ENCODE measurements around the gene ENPP6. TPM values are rescaled to one million over a fixed set of nuclear protein-coding genes. Genes with fewer than 3 reads are reported as not detected.

The ENPP6 gene
- total RNA-seq, 1 donor from 2014 or later = not detected

DNA sequence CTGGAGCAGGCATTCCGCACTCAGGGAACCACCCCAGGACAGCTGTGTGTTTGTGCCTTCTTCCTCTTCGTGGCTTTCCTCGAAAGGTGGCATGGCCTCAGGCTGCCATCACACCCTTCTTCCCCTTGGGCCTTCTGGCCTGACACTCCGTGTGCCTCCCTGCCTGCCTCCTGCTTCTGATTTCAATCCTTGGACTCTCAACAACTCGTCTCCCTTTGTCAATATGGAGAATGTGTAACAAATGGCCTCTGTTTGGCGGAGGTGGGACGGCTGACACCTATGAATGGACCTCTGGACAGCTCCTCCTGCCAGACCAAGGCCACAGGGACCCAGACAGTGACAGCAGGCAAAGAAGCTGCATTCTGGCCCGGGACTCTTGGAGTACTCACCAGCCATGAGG, 137.0 kb downstream of the ENPP6 start:
- DNase-seq = no peak
- ATAC-seq (ENCODE audit: low read depth) = no peak
- no peak overlapping the region for H3K4me3 Mint-ChIP-seq
- ChIA-PET CTCF (no interaction called here), POLR2A (no interaction called here)
- intact Hi-C loops (cut with micrococcal nuclease) = no loop called here
- peaks cover 10% of the 10 kb centered on the region for H3K9me3 Mint-ChIP-seq
- TF ChIP-seq, protein P1, sequence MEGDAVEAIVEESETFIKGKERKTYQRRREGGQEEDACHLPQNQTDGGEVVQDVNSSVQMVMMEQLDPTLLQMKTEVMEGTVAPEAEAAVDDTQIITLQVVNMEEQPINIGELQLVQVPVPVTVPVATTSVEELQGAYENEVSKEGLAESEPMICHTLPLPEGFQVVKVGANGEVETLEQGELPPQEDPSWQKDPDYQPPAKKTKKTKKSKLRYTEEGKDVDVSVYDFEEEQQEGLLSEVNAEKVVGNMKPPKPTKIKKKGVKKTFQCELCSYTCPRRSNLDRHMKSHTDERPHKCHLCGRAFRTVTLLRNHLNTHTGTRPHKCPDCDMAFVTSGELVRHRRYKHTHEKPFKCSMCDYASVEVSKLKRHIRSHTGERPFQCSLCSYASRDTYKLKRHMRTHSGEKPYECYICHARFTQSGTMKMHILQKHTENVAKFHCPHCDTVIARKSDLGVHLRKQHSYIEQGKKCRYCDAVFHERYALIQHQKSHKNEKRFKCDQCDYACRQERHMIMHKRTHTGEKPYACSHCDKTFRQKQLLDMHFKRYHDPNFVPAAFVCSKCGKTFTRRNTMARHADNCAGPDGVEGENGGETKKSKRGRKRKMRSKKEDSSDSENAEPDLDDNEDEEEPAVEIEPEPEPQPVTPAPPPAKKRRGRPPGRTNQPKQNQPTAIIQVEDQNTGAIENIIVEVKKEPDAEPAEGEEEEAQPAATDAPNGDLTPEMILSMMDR (IDR thresholded peaks at IDR 0.05) = no peak
- no peaks in the 10 kb centered on the region for H3K36me3 Mint-ChIP-seq (ENCODE audit: low read depth)
- H3K27ac Mint-ChIP-seq = no peak overlapping the region
- peaks cover 12% of the 10 kb centered on the region for H3K27me3 Mint-ChIP-seq
- no peaks in the 10 kb centered on the region for H3K4me1 Mint-ChIP-seq

DNA sequence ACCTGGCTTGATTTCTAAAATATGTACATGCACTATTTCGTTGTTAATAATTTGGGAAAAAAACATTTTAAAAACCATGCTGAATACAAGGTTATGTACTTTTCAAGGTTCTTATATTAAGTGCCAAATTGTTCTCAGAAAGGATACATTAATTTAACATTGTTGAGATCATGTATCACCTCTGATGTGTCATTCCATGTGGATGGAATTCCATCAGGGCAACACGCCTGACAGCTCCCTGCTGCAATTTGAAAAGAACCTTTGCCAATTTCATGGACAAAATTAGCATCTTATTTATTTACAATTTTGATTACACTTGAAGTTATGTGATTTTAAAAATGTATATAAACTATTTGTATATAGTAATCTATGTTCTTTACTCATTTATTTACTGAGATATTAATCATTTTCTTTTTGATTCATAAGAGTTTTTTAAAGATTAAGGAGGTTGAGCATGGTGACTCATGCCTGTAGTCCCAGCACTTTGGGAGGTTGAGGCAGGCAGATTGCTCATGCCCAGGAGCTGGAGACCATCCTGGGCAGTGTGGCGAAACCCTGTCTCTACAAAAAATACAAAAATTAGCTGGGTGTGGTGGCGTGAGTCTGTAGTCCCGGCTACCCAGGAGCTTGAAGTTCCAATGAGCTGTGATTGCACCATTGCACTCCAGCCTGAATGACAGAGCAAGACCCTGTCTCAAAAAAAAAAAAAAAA, 142.8 kb downstream of the ENPP6 start:
- ATAC-seq (ENCODE audit: low read depth) (no peak), DNase-seq (no peak)
- POLR2A ChIA-PET = no interaction called here
- Mint-ChIP-seq H3K9me3 (peaks cover 18% of the 10 kb centered on the region), H3K4me1 (no peaks in the 10 kb centered on the region), H3K27ac (no peak overlapping the region), H3K36me3 (ENCODE audit: low read depth) (no peaks in the 10 kb centered on the region), H3K4me3 (no peak overlapping the region), H3K27me3 (peaks cover 3% of the 10 kb centered on the region)
- intact Hi-C loops (cut with micrococcal nuclease) = no loop called here
- TF ChIP-seq, protein P1 (IDR thresholded peaks at IDR 0.05) = no peak
- CTCF ChIA-PET = no interaction called here

DNA sequence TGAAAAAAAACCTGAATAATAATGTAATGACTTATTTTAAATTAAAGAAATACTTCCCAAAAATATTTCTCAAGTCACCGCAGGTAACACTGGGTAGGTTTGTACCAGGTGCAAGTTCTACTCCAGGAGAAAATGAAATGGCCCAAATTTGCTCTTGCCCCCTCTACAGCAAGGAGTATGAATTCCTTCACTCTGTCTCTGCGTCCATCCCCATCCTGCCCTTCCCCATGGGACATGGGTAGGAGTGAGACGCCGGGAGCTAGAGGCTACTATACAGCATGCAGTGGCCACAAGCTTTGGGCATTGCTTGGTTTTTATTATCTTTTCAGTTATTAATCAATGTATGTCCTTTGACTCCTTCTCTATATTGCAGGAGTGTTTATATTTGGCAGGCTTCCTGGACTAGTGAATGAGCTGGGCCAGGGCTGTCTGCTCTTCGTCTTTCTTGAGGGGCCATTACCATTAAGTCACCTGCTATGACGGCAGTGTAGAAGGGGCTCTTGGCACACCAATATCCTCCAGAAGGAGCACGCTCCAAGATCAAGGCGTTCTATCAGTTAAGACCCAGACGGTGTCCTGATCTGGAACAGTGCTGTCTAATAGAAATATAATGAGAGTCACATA, 149.6 kb downstream of the ENPP6 start:
- Mint-ChIP-seq H3K4me1 (no peaks in the 10 kb centered on the region), H3K9me3 (peaks cover 13% of the 10 kb centered on the region), H3K4me3 (no peak overlapping the region), H3K36me3 (ENCODE audit: low read depth) (no peaks in the 10 kb centered on the region), H3K27ac (no peak overlapping the region), H3K27me3 (peaks cover 5% of the 10 kb centered on the region)
- TF ChIP-seq, protein P1 (IDR thresholded peaks at IDR 0.05) = no peak
- ChIA-PET POLR2A (no interaction called here), CTCF (no interaction called here)
- DNase-seq = no peak
- no peak for ATAC-seq (ENCODE audit: low read depth)
- intact Hi-C loops (cut with micrococcal nuclease) = no loop called here

DNA sequence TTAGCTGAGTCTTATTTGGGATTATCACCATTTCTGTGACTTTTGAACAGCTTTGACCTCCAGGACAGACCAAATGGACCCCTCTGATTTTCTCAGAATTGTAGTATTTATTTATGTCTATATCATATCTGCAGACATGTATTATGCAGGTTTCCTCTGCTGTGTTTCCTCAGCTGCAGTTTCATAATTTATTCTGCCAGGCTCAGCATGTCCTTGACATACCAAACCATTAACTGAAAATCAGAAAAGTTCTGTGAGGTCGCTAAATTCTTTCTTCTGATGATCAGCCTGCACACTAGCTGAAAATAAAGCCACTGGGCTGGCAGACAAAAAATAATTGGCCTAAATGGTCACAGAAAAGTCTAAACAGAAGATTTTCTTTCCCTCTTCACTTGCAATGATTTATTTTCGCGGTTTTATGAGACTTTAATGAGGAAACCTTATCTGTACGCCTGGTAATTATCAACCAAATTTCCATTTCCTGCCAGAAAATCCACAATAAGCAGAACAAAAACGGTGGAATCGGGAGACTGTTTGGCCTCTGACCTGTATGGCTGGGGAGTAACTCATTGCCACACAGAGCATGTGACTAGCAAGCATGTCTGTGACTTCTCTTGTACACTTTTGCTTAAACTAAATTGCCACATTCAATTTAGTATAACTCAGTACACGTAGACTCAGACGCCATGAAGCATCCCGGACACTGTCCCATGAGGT, 150.9 kb downstream of the ENPP6 start:
- peaks cover 5% of the 10 kb centered on the region for H3K27me3 Mint-ChIP-seq
- H3K27ac Mint-ChIP-seq = no peak overlapping the region
- H3K4me3 Mint-ChIP-seq = no peak overlapping the region
- TF ChIP-seq, protein P1 (IDR thresholded peaks at IDR 0.05) = no peak
- intact Hi-C loops (cut with micrococcal nuclease) = no loop called here
- no peaks in the 10 kb centered on the region for H3K36me3 Mint-ChIP-seq (ENCODE audit: low read depth)
- ATAC-seq (ENCODE audit: low read depth) = no peak
- ChIA-PET POLR2A (no interaction called here), CTCF (no interaction called here)
- DNase-seq = no peak
- no peaks in the 10 kb centered on the region for H3K4me1 Mint-ChIP-seq
- H3K9me3 Mint-ChIP-seq = peaks cover 3% of the 10 kb centered on the region

DNA sequence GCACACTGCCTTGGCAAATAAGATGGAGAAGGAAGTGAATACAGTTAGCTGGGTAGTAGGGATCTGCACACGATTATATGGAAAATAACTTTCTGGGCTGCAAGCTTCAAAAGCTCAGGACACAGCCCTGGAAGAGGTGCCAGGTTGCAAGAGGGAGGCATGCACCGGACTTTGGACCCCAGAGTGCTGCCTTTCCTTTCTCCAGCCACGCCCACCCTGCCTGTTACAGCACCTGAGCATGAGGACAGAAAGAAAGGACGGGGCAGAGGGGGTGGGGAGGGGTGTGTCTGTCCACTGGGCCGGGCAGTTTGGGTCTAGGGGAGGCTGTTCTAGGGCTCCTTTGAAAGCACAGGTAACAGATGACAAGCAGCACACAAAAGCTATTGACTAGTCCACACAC, 152.8 kb downstream of the ENPP6 start:
- Mint-ChIP-seq H3K4me3 (no peak overlapping the region), H3K36me3 (ENCODE audit: low read depth) (no peaks in the 10 kb centered on the region), H3K27ac (no peak overlapping the region), H3K9me3 (no peaks in the 10 kb centered on the region), H3K27me3 (peaks cover 5% of the 10 kb centered on the region), H3K4me1 (no peaks in the 10 kb centered on the region)
- intact Hi-C loops (cut with micrococcal nuclease) = no loop called here
- no peak for ATAC-seq (ENCODE audit: low read depth)
- ChIA-PET POLR2A (no interaction called here), CTCF (no interaction called here)
- TF ChIP-seq, protein P1 (IDR thresholded peaks at IDR 0.05) = no peak
- no peak for DNase-seq

Data from activated B cell treated with CpG ODN at 0.5 μM for 24 hours (primary cell).